NCI-H2171 (cell line): ENCODE results near the gene AFG1L.
"Not testable (repeated sequence)": the region's sequence is repeated elsewhere in the genome, so short reads cannot be mapped to it uniquely, and the experiment has no call there.

ENCODE experiments used
- DNase-seq: peaks from one replicate; lab custom pipeline; 2025; lab: John Stamatoyannopoulos, UW

AFG1L gene

DNA sequence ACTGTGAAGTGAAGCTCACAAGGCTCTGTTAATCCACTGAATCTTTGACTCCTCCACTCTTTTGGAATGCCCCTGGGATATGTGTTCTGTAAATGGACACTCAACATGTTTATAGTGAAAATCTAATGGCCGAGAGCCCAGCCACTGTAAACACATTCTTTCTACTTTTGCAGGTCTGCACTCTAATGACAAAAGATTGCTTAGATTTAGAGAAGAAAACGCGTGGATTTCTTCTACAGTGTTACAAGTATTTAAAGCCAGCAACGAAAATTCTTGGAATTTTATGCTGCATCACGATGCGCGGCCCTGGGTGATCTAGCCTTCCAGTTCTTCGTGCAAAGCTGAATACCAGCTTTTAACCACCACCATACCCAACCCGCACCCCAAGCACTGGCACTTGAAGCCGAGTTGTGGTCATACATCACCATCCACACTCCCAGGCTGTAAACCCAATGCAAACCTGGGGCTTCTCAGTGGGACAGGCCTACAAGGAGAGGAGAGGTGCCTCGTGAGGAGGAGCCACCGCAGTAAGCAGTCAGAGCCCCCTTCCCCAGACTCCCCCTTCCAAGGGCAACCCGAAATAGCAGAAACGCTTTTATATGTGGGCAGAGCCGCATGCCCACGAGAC is 262.1 kb downstream of the AFG1L start:
- no peak for DNase-seq

DNA sequence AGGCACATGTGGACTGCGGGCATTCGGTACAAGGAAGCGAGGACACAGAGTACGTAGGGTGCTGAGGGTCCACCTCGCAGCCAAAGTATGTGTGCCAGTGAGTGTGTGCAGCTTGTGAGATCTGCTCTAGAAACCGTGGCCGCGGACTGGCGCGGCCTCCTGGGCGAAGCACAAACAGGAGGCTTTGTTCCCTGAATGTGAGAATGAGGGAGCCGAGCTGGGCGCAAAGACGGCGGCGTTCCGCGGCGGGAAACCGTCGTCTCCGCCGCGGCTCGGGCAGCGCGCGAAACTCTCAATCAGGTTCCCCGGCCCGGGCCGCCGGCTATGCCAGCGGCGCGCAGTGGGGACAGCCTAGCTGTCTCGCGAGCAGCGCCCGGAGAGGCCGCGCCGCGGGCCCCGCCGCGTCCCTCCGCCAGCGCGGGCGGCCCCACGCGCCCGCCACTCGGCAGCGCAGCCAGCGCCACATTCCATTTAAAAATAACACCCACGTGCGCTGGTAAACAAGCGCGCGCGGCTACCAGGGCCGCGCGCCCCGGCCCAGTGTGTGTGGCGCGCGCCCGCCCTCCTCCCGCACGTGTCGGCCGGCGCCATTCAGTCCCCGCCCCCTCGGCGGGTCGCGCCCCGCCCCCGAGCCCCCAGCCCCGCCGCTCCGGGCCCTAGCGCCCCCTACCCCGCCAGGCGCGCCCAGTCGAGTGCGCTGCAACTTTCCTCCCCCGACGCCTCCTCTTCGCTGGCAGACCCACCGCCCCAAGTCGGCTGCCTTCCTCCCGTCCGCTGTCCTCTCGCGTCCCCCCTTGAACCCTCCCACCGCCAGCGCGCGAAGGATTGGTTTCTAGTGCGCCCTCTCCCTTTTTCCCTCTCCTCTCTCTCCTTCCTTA is 262.9 kb downstream of the AFG1L start:
- DNase-seq, result peak; percentile 85

DNA sequence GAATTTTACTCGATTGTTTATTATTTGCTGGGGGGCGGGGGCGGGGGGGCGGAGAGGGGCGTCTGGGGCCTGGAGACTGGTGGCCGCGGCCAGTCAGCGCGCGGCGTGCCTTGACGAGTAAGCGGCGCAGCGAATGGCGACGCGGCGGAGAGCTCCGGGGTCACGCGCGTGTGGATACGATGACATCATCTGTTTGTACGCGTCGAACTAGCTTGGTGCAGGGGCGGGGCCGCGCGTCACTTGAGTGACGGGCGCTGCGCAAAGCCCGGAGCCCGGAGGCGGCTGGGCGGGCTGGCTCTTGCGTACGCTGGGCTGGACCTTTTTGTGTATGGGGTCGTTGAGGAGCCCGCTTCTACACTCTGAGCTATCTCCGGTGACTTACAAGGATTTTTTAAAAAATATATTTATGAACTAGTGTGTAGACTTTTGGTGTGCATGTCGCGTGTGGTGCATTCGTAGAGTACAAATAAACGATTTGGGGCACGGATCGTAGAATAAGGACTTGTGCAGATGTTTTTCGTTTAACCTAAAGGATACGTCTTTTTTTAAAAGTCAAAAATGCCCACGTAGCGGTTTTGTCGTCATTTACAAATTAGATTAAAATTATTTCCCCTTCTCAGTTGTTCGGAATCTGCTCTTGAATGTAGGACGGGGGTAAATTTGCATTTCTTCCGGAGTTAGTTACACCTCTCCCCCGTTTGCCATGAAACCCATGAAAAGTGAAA is 263.7 kb downstream of the AFG1L start:
- DNase-seq, result peak; percentile 99

- DNase-seq, result peak; percentile 90
Observed at GRCh38 chr6:108559097-108559883, 264.4 kb downstream of the AFG1L start.

- peak; percentile 70 for DNase-seq
Observed at GRCh38 chr6:108559884-108560462, 265.1 kb downstream of the AFG1L start.

- DNase-seq, result peak; percentile 73
Observed at GRCh38 chr6:108560463-108561308, 265.8 kb downstream of the AFG1L start, which contains the start of gene FOXO3. TSS of gene FOXO3 (plus strand) at chr6:108560917. CDS start at chr6:108561209, 292 bp downstream.

GRCh38 chr6:108561309-108561647 is 266.4 kb downstream of the AFG1L start:
- DNase-seq, result not testable (repeated sequence)

DNA sequence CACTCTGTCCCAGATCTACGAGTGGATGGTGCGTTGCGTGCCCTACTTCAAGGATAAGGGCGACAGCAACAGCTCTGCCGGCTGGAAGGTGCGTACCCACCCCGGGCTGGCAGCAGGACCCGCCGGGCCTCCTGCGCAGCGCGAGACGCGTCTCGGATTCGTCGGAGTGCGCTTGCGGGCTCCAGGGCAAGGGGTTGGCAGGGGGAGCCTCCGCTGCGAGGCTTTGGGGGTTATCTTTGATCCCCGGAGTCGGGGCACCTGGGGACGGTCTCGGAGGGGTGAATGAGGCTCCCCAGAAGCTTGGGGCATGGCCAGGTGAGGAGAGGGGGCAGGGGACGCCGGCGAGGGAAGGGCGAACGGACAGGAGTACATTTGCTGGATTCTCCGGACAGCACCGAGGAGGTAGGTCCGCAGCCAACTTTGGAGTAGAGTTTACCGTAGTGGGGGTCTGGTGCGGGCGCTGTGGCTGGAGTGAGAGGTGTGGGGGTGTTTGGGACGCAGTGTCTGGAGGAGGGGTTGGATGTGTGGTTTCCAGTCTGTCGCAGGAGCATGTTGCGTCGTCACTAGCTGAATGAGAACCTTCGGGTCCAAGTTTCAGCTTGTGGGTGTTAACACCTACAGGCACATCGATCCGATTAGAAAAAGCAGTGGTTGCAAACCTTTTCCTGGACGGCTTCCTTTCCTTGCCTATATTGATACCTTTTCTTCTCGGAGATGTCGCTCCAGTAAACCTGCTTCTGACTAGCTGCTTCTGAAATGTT is 267.1 kb downstream of the AFG1L start:
- DNase-seq, result peak; percentile 31

DNA sequence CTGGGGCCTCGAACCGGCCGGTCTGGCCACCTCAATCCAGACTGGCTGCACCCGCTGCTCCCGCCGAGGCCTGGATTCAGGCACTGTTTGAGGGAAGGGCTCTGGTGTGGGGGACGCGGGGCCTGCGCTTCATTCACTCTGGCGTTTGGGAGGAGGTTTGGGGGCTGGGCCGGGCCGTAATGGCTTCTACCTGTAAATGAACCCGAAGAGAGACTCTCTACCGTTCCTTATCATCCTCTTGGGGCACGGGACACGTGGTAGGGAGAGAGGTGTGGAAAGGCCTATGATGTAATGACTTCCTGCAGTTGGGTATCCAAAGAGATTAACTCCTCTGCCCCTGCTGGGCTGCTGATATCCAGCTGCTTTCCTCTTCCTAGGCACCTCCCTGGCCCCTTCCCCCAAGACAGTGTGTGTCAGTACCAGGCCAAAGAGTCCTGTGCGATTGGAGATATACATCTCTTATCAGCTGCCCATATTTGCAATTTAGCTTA is 267.7 kb downstream of the AFG1L start:
- peak; percentile 32 for DNase-seq

DNA sequence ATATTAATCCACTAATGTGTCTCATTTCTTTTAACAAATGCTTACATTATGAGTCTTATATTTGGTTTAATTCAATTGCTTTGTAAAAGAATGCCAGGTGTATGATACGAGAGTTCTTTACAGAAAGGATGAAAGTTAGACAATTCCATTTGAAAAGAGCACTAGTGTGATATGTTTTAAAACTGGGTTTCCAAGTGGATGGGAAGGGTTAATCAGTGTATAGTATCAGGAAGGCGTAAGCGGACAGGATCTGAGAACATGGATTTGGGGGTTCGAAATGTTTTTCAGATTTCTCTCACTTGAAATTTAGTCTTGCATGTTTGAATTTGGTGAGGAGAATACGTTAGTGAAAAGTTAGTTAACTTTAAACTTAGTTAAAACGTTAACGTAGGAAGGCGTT is 268.4 kb downstream of the AFG1L start:
- no peak for DNase-seq

- no peak for DNase-seq
Observed at GRCh38 chr6:108564178-108564577, 269.3 kb downstream of the AFG1L start.

DNA sequence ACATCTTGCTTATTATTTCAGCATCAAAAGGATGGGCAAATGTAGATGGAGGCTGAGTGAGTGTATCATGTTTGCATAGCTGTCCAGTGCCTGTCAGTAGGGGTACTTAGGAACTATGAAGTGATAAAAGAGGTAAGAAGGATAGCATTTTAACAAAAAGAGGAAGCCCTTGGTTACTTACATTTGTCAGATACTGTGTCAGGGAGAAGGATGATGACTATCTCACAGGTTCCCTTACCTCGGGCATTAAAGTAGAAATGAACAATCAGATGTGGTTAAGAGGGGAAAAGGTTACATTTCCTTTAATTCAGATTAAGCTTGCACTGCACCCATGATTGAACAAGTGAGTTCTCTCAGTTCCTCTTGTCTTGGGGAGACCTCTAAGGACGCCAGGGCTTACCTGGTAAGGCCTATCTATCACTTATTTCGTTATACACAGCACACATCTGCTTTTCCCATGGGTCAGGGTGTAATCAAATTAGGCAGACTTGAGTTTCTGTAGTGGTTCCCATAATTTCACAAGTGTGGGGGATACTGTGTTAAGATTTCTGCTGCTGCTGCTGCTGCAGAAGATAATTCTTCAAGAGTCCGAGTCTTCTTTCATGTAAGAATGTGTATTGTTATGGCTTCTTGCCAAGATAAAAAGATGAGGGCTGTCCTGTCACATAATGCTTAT is 270.4 kb downstream of the AFG1L start:
- no peak for DNase-seq

GRCh38 chr6:108565893-108566292 is 271.0 kb downstream of the AFG1L start:
- no peak for DNase-seq

- DNase-seq, result no peak
Observed at GRCh38 chr6:108566406-108566805, 271.6 kb downstream of the AFG1L start.

GRCh38 chr6:108568101-108568500 is 273.2 kb downstream of the AFG1L start:
- no peak for DNase-seq

DNA sequence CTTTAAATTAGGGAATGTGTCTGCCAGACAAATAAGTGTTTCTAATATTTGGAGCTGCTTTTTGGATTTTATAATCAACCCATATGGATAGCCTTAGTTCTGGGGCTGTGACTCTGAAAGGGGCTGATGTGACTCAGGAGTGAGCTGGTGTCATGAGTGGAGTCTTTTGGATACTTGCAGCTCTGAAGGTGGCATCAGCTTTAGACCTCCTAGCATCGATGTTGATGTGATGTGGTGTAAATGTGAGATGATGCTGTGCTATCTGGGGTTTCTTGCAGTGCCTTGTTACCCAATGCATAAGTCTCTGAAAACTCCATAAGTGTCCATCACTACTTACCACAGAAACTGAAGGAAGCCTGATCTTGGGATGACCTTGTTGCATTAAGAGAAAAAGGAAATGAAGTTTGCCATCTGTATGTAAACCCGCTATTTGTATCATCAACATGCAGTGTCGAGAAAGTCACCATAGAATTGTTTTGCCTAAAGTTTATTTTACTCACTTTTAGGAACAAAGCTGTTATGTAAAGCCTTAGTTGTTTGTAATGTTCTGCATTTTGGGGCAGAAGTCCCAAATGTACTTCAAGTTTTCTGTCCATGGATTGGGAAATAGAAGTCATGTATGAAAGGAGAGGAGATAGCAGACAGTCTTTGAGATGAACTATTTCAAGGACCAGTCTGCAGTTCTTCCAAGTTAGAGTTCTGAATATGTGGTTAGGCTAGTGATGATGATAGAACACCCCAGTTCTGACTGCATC is 273.9 kb downstream of the AFG1L start:
- no peak for DNase-seq

DNA sequence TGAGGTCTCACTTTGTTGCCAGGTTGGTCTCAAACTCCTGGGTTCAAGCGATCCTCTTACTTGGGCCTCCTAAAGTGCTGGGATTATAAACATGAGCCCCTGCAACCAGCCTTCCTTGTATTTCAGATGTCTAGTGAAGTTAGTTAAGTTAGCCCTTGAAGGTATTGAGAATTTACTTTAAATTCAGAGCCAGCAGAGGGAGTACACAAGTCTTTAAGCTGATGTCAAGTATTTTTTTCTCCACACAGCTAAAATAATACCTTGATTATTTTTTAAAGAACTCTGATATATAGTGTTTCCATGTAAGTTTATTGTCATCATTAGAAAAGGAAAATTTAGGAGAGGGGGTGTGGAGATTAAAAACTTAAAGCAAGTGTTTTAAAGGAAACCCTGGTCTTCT is 275.7 kb downstream of the AFG1L start:
- no peak for DNase-seq

DNA sequence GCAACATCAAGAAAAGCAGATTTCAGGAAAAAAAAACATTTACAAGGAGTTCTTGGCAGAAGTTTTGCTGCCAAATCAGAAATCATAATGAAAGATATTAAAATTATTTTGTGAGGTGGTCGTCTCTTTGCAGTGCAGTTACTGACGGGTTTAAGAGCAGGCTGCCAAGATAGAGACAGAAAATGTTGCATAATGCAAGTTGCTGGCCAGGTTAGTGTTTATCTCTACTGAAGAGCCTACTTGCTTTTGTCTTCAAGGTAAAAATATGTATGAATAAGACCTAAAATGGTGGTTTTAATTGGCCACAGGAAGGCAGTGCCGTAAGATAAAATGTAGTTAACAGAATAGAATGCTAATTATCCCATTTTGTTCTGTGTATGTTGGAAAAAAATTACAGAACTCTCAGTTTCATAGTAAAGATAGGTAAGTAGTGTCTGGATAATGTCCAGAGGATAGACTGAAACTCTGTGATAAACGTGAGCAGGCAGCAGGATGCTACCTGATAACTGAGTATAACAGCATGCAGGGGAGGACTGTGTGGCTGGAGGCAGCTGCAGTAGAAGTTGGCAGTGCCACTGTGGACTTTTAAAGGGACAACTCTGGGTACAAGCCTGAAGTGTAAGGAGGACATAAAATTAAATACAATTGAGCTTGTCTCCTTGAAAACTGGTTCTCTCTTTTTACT is 279.7 kb downstream of the AFG1L start:
- no peak for DNase-seq
